Keratinocyte (primary cell): Measurements from ENCODE around the gene BATF. TPM values are rescaled to one million over a fixed set of nuclear protein-coding genes. Genes with fewer than 3 reads are reported as not detected.

Source experiments
- DNase-seq: peaks from one replicate; pipeline ENCODE4 v3.0.0-alpha.2; 2011; ENCODE audit warnings: low read depth, missing footprints, low spot score
- FAIRE-seq: peaks from 2 replicates; lab custom pipeline; 2011; peaks lifted over from hg19 to GRCh38; lab: Jason Lieb, UNC
- H2AFZ ChIP-seq: 2 replicates; pipeline ENCODE4 v1.6.0; 2012; ENCODE audit warnings: low read length, control low read depth, inconsistent platforms; ENCODE audit not compliant: control insufficient read depth
- H3K27ac ChIP-seq: 2 replicates; pipeline ENCODE4 v1.5.1; 2011; ENCODE audit warnings: low read length; ENCODE audit not compliant: control insufficient read depth, insufficient read depth
- H3K27me3 ChIP-seq: 3 replicates; pipeline ENCODE4 v1.6.0; 2011; ENCODE audit warnings: low read length; ENCODE audit not compliant: control insufficient read depth, insufficient read depth; ENCODE audit errors: extremely low read depth
- H3K36me3 ChIP-seq, 2 experiments: 2 replicates in 1 of 2; 3 replicates in 1 of 2; pipeline ENCODE4 v1.5.1; 2011; ENCODE audit warnings: low read length in 2 of 2, mild to moderate bottlenecking in 1 of 2; ENCODE audit not compliant: control insufficient read depth in 2 of 2, insufficient read depth in 2 of 2; ENCODE audit errors: extremely low read depth in 1 of 2
- H3K4me1 ChIP-seq: 3 replicates; pipeline ENCODE4 v1.5.1; 2011; ENCODE audit warnings: low read length; ENCODE audit not compliant: control insufficient read depth, insufficient read depth; ENCODE audit errors: extremely low read depth
- H3K4me2 ChIP-seq: 3 replicates; pipeline ENCODE4 v1.6.0; 2011; ENCODE audit warnings: low read depth, low read length; ENCODE audit not compliant: control insufficient read depth, insufficient read depth; ENCODE audit errors: extremely low read depth
- H3K4me3 ChIP-seq, 3 experiments: fragments of 200-600 bp in 1 of 3; sonication (generic) in 1 of 3; 2 replicates in 2 of 3; 3 replicates in 1 of 3; pipeline ENCODE4 v1.5.1; 2011 to 2016; ENCODE audit warnings: low read length in 3 of 3, mild to moderate bottlenecking in 3 of 3, control low read depth in 2 of 3, inconsistent platforms in 1 of 3, low read depth in 1 of 3, mixed read lengths in 1 of 3, mixed run types in 1 of 3, moderate library complexity in 1 of 3; ENCODE audit not compliant: control insufficient read depth in 2 of 3, insufficient read depth in 2 of 3; ENCODE audit errors: extremely low read depth in 1 of 3
- H3K79me2 ChIP-seq: 2 replicates; pipeline ENCODE4 v1.6.0; 2012; ENCODE audit warnings: low read length; ENCODE audit not compliant: control insufficient read depth, insufficient read depth
- H3K9ac ChIP-seq: 3 replicates; pipeline ENCODE4 v1.6.0; 2011; ENCODE audit warnings: low read length; ENCODE audit not compliant: control insufficient read depth, insufficient read depth; ENCODE audit errors: extremely low read depth
- H3K9me1 ChIP-seq: 3 replicates; pipeline ENCODE4 v1.6.0; 2011; ENCODE audit warnings: low read length; ENCODE audit not compliant: control insufficient read depth, insufficient read depth; ENCODE audit errors: extremely low read depth
- H3K9me3 ChIP-seq: 2 replicates; pipeline ENCODE4 v1.5.1; 2012; ENCODE audit warnings: low read depth, low read length; ENCODE audit not compliant: control insufficient read depth
- H4K20me1 ChIP-seq: 3 replicates; pipeline ENCODE4 v1.6.0; 2011; ENCODE audit warnings: low read length; ENCODE audit not compliant: control insufficient read depth, insufficient read depth; ENCODE audit errors: extremely low read depth
- EZH2 ChIP-seq: IDR thresholded peaks from one replicate; pipeline ENCODE4 v1.6.1; 2012; ENCODE audit warnings: inconsistent platforms, mild to moderate bottlenecking, low read length, moderate library complexity
- dilution Hi-C: fragments of 300-500 bp; cut with MboI; formaldehyde crosslinking; loops from one replicate; pipeline ENCODE4 v1.7.0; 2020; ENCODE audit warnings: low sequenced_read_pairs; ENCODE audit not compliant: extremely low pct_ligation_motif_present
- polyA plus RNA-seq, 5 experiments: library from polyadenylated mRNA; depleted of rRNA in 3 of 5; stranded (reverse) in 3 of 5; stranded (forward) in 1 of 5; unstranded in 1 of 5; fragments of >200 nt; gene quantifications; 1 replicate in 1 of 5; 2 replicates in 3 of 5; 3 replicates in 1 of 5; pipeline versions ENCODE4 v1.2.1 to v1.2.3, GENCODE V29; 2011 to 2012; ENCODE audit warnings: missing spikeins in 2 of 5, low read depth in 1 of 5, low replicate concordance in 1 of 5
- TF ChIP-seq, protein P1 (sequence below), 3 experiments: IDR thresholded peaks in 1 of 3; conservative IDR thresholded peaks in 1 of 3; optimal IDR thresholded peaks in 1 of 3; 2 replicates in 2 of 3; 3 replicates in 1 of 3; pipeline versions ENCODE3 to v1.5.1; 2011; ENCODE audit warnings: low read length in 3 of 3, mild to moderate bottlenecking in 3 of 3, moderate library complexity in 2 of 3, control low read depth in 1 of 3, inconsistent platforms in 1 of 3; ENCODE audit not compliant: insufficient read depth in 2 of 3; ENCODE audit errors: extremely low read depth in 1 of 3

The BATF gene
- polyA plus RNA-seq, 1 donor (not counting 4 experiments of a cell fraction or from before 2014, with no cell fraction given): not detected

DNA sequence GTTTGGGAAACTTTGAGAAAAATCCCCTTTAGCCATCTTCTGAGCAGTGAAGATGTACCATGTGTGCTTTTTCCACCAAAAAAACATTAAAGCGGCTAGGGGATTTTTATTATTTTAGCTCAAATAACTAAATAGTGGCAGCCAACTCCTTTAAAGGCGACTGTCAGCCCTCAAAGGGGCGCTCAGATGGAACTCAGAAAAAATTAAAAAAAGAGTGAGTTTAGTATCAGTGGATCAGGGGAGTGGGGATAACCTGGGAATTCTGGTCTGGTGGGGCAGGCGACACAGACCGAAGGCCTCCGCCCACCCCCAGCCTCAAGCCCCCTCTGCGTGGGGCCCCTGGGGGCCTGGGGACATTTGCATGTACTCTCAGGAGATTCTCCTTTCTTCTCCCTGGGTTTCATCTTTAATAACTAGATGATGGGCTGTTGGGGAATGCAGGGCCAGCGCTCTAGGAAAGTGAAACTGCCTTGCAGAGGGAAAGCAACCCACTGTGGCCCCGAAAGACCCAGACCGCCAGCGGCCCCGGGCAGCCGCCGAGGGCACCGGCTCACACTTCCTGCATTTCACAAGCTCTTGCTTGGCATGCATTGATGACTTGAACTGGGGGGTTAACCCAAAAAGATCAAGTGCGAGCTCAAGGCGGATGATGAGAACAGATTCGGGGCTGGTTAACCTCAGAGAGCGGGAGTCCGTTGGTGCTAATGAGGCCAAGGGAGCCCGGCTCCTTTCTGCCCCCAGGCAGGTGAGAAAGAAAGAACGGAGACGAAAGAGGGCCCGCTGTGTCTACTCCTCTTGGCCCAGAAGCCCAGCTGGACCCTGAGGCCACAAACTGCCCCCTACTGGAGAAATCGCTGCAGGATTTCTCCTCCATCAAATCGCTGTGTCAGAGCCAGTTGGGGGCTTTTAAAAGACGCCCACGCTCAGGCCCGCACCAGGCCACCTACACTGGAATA, 7.3 kb upstream of the BATF start:
- peak overlapping the region in 2 of 3 experiments; percentile 14 to 40 for H3K4me3 ChIP-seq
- no peaks in the 10 kb centered on the region for H3K9me1 ChIP-seq
- dilution Hi-C loops: no loop called here
- peak overlapping the region; percentile 69 for H3K4me2 ChIP-seq
- peaks cover 3% of the 10 kb centered on the region for H3K9me3 ChIP-seq
- no peaks in the 10 kb centered on the region for H3K36me3 ChIP-seq
- DNase-seq (no peak), FAIRE-seq (no peak)
- no peaks in the 10 kb centered on the region for H4K20me1 ChIP-seq
- peak overlapping the region; percentile 42 for H2AFZ ChIP-seq
- TF ChIP-seq, protein P1, sequence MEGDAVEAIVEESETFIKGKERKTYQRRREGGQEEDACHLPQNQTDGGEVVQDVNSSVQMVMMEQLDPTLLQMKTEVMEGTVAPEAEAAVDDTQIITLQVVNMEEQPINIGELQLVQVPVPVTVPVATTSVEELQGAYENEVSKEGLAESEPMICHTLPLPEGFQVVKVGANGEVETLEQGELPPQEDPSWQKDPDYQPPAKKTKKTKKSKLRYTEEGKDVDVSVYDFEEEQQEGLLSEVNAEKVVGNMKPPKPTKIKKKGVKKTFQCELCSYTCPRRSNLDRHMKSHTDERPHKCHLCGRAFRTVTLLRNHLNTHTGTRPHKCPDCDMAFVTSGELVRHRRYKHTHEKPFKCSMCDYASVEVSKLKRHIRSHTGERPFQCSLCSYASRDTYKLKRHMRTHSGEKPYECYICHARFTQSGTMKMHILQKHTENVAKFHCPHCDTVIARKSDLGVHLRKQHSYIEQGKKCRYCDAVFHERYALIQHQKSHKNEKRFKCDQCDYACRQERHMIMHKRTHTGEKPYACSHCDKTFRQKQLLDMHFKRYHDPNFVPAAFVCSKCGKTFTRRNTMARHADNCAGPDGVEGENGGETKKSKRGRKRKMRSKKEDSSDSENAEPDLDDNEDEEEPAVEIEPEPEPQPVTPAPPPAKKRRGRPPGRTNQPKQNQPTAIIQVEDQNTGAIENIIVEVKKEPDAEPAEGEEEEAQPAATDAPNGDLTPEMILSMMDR (optimal IDR thresholded peaks at IDR 0.05 in 1 of 3, IDR thresholded peaks at IDR 0.05 in 1 of 3, conservative IDR thresholded peaks at IDR 0.05 in 1 of 3; ENCODE audit: extremely low read depth in 1 of 3, insufficient read depth in 2 of 3, low read length in 3 of 3): no peak
- TF ChIP-seq EZH2: no peak
- H3K79me2 ChIP-seq: no peaks in the 10 kb centered on the region
- H3K27me3 ChIP-seq: peaks cover 20% of the 10 kb centered on the region
- no peak overlapping the region for H3K9ac ChIP-seq
- H3K27ac ChIP-seq: no peak overlapping the region
- H3K4me1 ChIP-seq: no peaks in the 10 kb centered on the region

DNA sequence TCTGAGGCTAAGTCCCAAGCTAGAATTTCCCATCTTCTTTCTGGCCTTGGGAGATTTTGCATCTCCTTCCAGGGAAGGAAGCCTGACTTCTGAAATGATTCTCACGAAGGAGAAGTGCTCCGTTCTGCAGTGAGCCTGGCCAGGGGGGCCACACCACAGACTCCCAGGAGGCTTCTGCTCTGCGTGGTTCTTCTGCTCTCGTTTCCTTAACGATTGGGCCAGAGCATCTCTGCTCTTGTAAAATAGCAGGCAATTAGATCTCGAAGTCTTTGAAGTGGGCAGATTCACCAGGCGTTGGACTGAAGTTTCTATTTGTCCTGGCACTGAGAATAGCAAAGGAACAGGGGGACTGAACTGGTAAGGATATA, 6.7 kb upstream of the BATF start:
- Histone ChIP-seq H3K27ac (no peak overlapping the region), H3K4me1 (no peaks in the 10 kb centered on the region), H3K9ac (no peak overlapping the region), H3K9me3 (peaks cover 3% of the 10 kb centered on the region), H4K20me1 (no peaks in the 10 kb centered on the region), H3K9me1 (no peaks in the 10 kb centered on the region), H3K4me2 (peak overlapping the region; percentile 69), H3K79me2 (no peaks in the 10 kb centered on the region), H3K36me3 (no peaks in the 10 kb centered on the region), H3K27me3 (peaks cover 20% of the 10 kb centered on the region), H2AFZ (no peak overlapping the region), H3K4me3 (no peak overlapping the region)
- no peak for TF ChIP-seq EZH2
- TF ChIP-seq, protein P1 (optimal IDR thresholded peaks at IDR 0.05 in 1 of 3, IDR thresholded peaks at IDR 0.05 in 1 of 3, conservative IDR thresholded peaks at IDR 0.05 in 1 of 3; ENCODE audit: extremely low read depth in 1 of 3, insufficient read depth in 2 of 3, low read length in 3 of 3): no peak
- FAIRE-seq (no peak), DNase-seq (no peak)
- dilution Hi-C loops: no loop called here
